Activated CD4-positive, alpha-beta T cell treated with anti-CD3 and anti-CD28 coated beads, Interleukin-2, amount 50 U/mL, for 48 hours (primary cell): Measurements from ENCODE around the gene CYP4F12.

Source experiments
- DNase-seq, 2 experiments: peaks; one replicate each; pipeline ENCODE4 v3.0.0-alpha.2; 2020

CYP4F12 gene

GRCh38 chr19:15715642-15716041 lies 42.8 kb downstream of the CYP4F12 start:
- DNase-seq: no peak

GRCh38 chr19:15717809-15718208 lies 44.9 kb downstream of the CYP4F12 start:
- no peak for DNase-seq

- DNase-seq: no peak
These were observed 48.4 kb downstream of the CYP4F12 start for GRCh38 chr19:15721268-15721667.

GRCh38 chr19:15722956-15723355 lies 50.1 kb downstream of the CYP4F12 start:
- DNase-seq: no peak

GRCh38 chr19:15727724-15728123 lies 54.8 kb downstream of the CYP4F12 start, which contains the start of gene OR10H2:
Gene OR10H2 (plus strand): TSS chr19:15728024. CDS start chr19:15728044, 20 bp downstream.
- DNase-seq: no peak

- DNase-seq: no peak
These were observed 57.7 kb downstream of the CYP4F12 start for GRCh38 chr19:15730538-15730937.

GRCh38 chr19:15732388-15732787 lies 59.5 kb downstream of the CYP4F12 start:
- DNase-seq: no peak

- no peak for DNase-seq
These were observed 61.0 kb downstream of the CYP4F12 start for GRCh38 chr19:15733895-15734294.

- no peak for DNase-seq
These were observed 64.8 kb downstream of the CYP4F12 start, which contains the start of gene OR10H3 for GRCh38 chr19:15737722-15738121. Gene OR10H3 (plus strand): TSS chr19:15737985. CDS start chr19:15741393, 3,408 bp downstream.

- no peak for DNase-seq
These were observed 67.9 kb downstream of the CYP4F12 start for GRCh38 chr19:15740785-15741184.
